ENCODE data around the gene JAZF1.

- TF ChIP-seq EZH2 (IDR thresholded peaks at IDR 0.05; ENCODE audit: borderline replicate concordance) (no peak), EZH2phosphoT487 (IDR thresholded peaks at IDR 0.05; ENCODE audit: low read depth, severe bottlenecking, unreplicated experiment) (no peak)
- TF ChIP-seq, protein P1, sequence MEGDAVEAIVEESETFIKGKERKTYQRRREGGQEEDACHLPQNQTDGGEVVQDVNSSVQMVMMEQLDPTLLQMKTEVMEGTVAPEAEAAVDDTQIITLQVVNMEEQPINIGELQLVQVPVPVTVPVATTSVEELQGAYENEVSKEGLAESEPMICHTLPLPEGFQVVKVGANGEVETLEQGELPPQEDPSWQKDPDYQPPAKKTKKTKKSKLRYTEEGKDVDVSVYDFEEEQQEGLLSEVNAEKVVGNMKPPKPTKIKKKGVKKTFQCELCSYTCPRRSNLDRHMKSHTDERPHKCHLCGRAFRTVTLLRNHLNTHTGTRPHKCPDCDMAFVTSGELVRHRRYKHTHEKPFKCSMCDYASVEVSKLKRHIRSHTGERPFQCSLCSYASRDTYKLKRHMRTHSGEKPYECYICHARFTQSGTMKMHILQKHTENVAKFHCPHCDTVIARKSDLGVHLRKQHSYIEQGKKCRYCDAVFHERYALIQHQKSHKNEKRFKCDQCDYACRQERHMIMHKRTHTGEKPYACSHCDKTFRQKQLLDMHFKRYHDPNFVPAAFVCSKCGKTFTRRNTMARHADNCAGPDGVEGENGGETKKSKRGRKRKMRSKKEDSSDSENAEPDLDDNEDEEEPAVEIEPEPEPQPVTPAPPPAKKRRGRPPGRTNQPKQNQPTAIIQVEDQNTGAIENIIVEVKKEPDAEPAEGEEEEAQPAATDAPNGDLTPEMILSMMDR (IDR thresholded peaks at IDR 0.05; ENCODE audit: poor library complexity): no peak
Observed at GRCh38 chr7:27804139-27804538, 376.5 kb downstream of the JAZF1 start.

Data from hepatocyte (in vitro differentiated cells).